ENCODE results near the gene OPTC.

DNA sequence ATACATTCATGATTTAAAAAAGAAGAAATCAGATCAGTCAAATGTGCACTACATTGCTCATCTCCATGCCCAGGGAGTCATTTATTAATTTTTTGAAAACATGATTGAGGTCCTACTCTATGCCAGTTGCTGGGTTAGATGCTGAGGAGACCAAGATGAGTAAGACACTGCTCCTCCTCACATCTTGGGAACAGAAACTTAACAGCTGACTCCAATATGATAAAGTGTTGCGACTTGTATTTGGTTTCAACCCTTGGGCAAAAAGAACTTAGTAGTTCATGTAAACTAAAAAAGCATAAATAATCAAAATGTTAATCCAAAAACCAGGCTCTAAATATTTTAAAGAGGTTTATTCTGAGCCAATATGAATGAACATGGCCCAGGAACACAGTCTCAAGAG lies 56.9 kb downstream of the OPTC start:
- TF ChIP-seq, protein P1, sequence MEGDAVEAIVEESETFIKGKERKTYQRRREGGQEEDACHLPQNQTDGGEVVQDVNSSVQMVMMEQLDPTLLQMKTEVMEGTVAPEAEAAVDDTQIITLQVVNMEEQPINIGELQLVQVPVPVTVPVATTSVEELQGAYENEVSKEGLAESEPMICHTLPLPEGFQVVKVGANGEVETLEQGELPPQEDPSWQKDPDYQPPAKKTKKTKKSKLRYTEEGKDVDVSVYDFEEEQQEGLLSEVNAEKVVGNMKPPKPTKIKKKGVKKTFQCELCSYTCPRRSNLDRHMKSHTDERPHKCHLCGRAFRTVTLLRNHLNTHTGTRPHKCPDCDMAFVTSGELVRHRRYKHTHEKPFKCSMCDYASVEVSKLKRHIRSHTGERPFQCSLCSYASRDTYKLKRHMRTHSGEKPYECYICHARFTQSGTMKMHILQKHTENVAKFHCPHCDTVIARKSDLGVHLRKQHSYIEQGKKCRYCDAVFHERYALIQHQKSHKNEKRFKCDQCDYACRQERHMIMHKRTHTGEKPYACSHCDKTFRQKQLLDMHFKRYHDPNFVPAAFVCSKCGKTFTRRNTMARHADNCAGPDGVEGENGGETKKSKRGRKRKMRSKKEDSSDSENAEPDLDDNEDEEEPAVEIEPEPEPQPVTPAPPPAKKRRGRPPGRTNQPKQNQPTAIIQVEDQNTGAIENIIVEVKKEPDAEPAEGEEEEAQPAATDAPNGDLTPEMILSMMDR (IDR thresholded peaks at IDR 0.05) = no peak
- TF ChIP-seq POLR2AphosphoS5 (IDR thresholded peaks at IDR 0.05) (no peak), POLR2A (IDR thresholded peaks at IDR 0.05) (no peak), EP300 (IDR thresholded peaks at IDR 0.05) (no peak)

Data from stomach (tissue), 4 donors.